Breast epithelium (tissue), 4 donors: ENCODE results near the gene ARSJ. TPM values are rescaled to one million over a fixed set of nuclear protein-coding genes. Genes with fewer than 3 reads are reported as not detected.

Experiments
- DNase-seq, 2 donors: peaks; one replicate each; pipeline ENCODE4 v3.0.0-alpha.2; 2019; ENCODE audit warnings: low spot score in 2 of 2
- H3K27ac ChIP-seq, 2 donors: fragments of 200-600 bp; sonication (generic) in 1 of 2; one replicate each; pipeline ENCODE4 v1.5.1; 2016 to 2019; ENCODE audit warnings: mild to moderate bottlenecking in 1 of 2
- H3K27me3 ChIP-seq, 2 donors: fragments of 200-600 bp; sonication (generic) in 1 of 2; one replicate each; pipeline versions ENCODE4 v1.5.1 to v1.6.0; 2017 to 2019; ENCODE audit warnings: control low read depth in 1 of 2, mild to moderate bottlenecking in 1 of 2
- H3K36me3 ChIP-seq: fragments of 200-600 bp; one replicate; pipeline ENCODE4 v1.5.1; 2019
- H3K4me1 ChIP-seq, 2 donors: fragments of 200-600 bp; sonication (generic); one replicate each; pipeline ENCODE4 v1.5.1; 2016 to 2019; ENCODE audit warnings: control low read depth in 1 of 2
- H3K4me3 ChIP-seq, 3 donors: fragments of 200-600 bp; sonication (generic); 1 replicate in 2 of 3; 2 replicates in 1 of 3; pipeline ENCODE4 v1.5.1; 2016 to 2019; ENCODE audit warnings: mild to moderate bottlenecking in 3 of 3, moderate library complexity in 2 of 3
- H3K9me3 ChIP-seq, 2 donors: fragments of 200-600 bp; sonication (generic) in 1 of 2; one replicate each; pipeline ENCODE4 v1.5.1; 2016 to 2019; ENCODE audit warnings: control low read depth in 1 of 2
- CTCF ChIP-seq, 3 donors: fragments of 450-650 bp; IDR thresholded peaks; one replicate each; pipeline ENCODE4 v1.5.1; 2016 to 2017; ENCODE audit warnings: antibody characterized with exemption in 3 of 3, mild to moderate bottlenecking in 3 of 3, moderate library complexity in 3 of 3
- POLR2A ChIP-seq: fragments of 450-650 bp; IDR thresholded peaks from one replicate; pipeline ENCODE4 v1.6.1; 2016; ENCODE audit warnings: antibody characterized with exemption, mild to moderate bottlenecking, moderate library complexity
- POLR2AphosphoS5 ChIP-seq, 3 donors: sonication (generic); formaldehyde crosslinking; IDR thresholded peaks; one replicate each; pipeline ENCODE4 v1.6.1; 2017; ENCODE audit warnings: antibody characterized with exemption in 3 of 3
- intact Hi-C: fragments of 100-400 bp; cut with DNase I; formaldehyde crosslinking; loops from one replicate; pipeline ENCODE4 v1.15.1; 2023; ENCODE audit warnings: low total_unique reads
- total RNA-seq, 3 donors: library from RNA; depleted of rRNA; stranded (reverse); fragments of >200 nt; gene quantifications; one replicate each; pipeline ENCODE4 v1.1.0, GENCODE V29; 2016

The ARSJ gene
- total RNA-seq, 3 donors from 2014 or later = 1.1 to 10.7 (median 8.8) TPM

- Histone ChIP-seq H3K27ac (no peak overlapping the region), H3K36me3 (no peaks in the 10 kb centered on the region), H3K9me3 (no peaks in the 10 kb centered on the region), H3K4me1 (no peaks in the 10 kb centered on the region), H3K4me3 (no peak overlapping the region), H3K27me3 (no peaks in the 10 kb centered on the region)
- no peak for TF ChIP-seq CTCF (IDR thresholded peaks at IDR 0.05)
- no peak for TF ChIP-seq POLR2A
- TF ChIP-seq POLR2AphosphoS5 (IDR thresholded peaks at IDR 0.05) = no peak
- intact Hi-C loops = no loop called here
- no peak for DNase-seq
Observed at GRCh38 chr4:113962719-113963265, 16.7 kb downstream of the ARSJ start.

- Histone ChIP-seq H3K27me3 (no peaks in the 10 kb centered on the region), H3K27ac (no peak overlapping the region), H3K9me3 (no peaks in the 10 kb centered on the region), H3K4me1 (no peaks in the 10 kb centered on the region), H3K4me3 (no peak overlapping the region), H3K36me3 (no peaks in the 10 kb centered on the region)
- TF ChIP-seq POLR2AphosphoS5 (IDR thresholded peaks at IDR 0.05) (no peak), POLR2A (no peak), CTCF (IDR thresholded peaks at IDR 0.05) (no peak)
- intact Hi-C loops = no loop called here
- no peak for DNase-seq
Observed at GRCh38 chr4:113962016-113962347, 17.5 kb downstream of the ARSJ start.

GRCh38 chr4:113960684-113961321, 18.6 kb downstream of the ARSJ start:
- TF ChIP-seq POLR2A (no peak), POLR2AphosphoS5 (IDR thresholded peaks at IDR 0.05) (no peak), CTCF (IDR thresholded peaks at IDR 0.05) (no peak)
- Histone ChIP-seq H3K36me3 (no peaks in the 10 kb centered on the region), H3K9me3 (no peaks in the 10 kb centered on the region), H3K4me3 (no peak overlapping the region), H3K27ac (peak overlapping the region in 1 of 2 donors; percentile 49), H3K4me1 (no peaks in the 10 kb centered on the region), H3K27me3 (no peaks in the 10 kb centered on the region)
- intact Hi-C loops = no loop called here
- DNase-seq = no peak

- Histone ChIP-seq H3K4me3 (no peak overlapping the region), H3K36me3 (no peaks in the 10 kb centered on the region), H3K27me3 (no peaks in the 10 kb centered on the region), H3K4me1 (no peaks in the 10 kb centered on the region), H3K9me3 (no peaks in the 10 kb centered on the region), H3K27ac (peak overlapping the region; percentile 39 to 49)
- DNase-seq = no peak
- no peak for TF ChIP-seq POLR2AphosphoS5 (IDR thresholded peaks at IDR 0.05)
- TF ChIP-seq CTCF (IDR thresholded peaks at IDR 0.05) = no peak
- TF ChIP-seq POLR2A = no peak
- intact Hi-C loops = no loop called here
Observed at GRCh38 chr4:113959539-113959937, 19.9 kb downstream of the ARSJ start.

GRCh38 chr4:113958766-113959538, 20.5 kb downstream of the ARSJ start:
- TF ChIP-seq POLR2AphosphoS5 (IDR thresholded peaks at IDR 0.05) (no peak), POLR2A (no peak), CTCF (IDR thresholded peaks at IDR 0.05) (no peak)
- intact Hi-C loops = no loop called here
- Histone ChIP-seq H3K9me3 (no peaks in the 10 kb centered on the region), H3K4me1 (no peaks in the 10 kb centered on the region), H3K4me3 (peak overlapping the region in 1 of 3 donors; percentile 21), H3K36me3 (no peaks in the 10 kb centered on the region), H3K27ac (peak overlapping the region; percentile 39 to 49), H3K27me3 (no peaks in the 10 kb centered on the region)
- DNase-seq = no peak
